NCI-H774 (cell line): ENCODE results near the gene USF2.

Experiments
- DNase-seq: peaks from one replicate; lab custom pipeline; 2025; lab: John Stamatoyannopoulos, UW

USF2 gene

DNA sequence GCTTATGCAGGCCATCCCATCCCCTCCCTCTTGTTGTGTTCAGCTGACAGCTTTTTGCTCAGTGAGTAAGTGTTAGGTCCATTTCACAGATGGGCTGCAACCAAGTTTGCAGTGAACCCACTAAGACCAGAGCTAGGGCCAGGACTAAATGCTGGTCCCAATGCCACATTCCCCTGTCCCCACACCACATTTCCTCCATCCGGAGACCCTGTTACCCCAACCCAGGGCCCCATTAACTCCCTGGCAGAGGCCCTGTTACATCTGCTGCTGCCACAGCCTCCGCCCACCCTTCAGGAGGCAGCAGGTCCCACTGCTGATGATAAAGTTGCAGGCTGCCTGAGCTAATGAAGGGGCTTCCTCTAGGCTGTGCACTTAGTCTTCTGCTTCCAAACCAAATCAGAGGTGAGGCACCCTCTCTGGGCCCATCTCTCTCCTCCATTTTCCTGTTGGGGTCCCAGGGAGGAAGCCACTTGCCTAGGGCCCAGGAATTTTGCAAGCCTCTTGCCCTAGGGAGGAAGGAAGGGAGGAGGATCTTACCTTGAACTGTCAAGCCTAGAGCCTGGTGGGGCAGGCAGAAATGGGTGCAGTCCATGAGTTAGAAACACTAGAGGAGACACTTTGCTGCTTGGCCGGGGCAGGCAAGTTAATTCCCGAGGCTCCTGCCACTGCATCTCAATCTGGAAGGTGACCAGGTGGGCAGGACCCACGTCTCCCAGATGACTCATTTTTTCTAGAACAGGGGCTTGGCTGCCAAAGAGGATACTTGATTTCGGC is 3.4 kb upstream of the USF2 start:
- DNase-seq: no peak

DNA sequence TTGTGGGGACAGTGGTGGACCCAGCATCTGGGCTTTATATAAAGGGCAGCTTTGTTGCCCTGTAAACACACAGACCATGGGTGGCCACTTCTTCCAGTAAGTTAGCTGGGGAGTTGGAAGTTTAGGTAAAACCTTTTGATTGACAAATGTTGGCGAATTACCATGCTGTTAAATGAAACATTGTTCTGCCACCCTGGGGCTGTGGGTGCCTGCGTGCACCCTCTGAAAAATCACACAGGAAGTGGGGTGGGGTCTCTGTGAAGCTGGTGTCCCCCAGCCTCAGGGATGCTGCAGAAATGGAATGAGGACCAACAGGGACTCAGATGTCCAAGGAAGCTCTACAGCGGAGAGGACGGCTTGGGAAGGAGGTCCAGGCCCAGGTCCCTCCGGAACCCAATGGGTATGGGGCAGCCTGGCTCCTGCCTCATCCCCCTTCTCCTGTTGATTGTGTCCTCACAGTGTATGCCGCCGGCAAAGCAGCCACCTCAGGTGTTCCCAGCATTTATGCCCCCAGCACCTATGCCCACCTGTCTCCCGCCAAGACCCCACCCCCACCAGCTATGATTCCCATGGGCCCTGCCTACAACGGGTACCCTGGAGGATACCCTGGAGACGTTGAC is 2.8 kb upstream of the USF2 start:
- no peak for DNase-seq

GRCh38 chr19:35266520-35267352 is 2.0 kb upstream of the USF2 start:
- no peak for DNase-seq

- DNase-seq: no peak
Measured at GRCh38 chr19:35267353-35267817, 1.4 kb upstream of the USF2 start.

- peak; percentile 69 for DNase-seq
Measured at GRCh38 chr19:35267818-35268535, 785 bp upstream of the USF2 start.

DNA sequence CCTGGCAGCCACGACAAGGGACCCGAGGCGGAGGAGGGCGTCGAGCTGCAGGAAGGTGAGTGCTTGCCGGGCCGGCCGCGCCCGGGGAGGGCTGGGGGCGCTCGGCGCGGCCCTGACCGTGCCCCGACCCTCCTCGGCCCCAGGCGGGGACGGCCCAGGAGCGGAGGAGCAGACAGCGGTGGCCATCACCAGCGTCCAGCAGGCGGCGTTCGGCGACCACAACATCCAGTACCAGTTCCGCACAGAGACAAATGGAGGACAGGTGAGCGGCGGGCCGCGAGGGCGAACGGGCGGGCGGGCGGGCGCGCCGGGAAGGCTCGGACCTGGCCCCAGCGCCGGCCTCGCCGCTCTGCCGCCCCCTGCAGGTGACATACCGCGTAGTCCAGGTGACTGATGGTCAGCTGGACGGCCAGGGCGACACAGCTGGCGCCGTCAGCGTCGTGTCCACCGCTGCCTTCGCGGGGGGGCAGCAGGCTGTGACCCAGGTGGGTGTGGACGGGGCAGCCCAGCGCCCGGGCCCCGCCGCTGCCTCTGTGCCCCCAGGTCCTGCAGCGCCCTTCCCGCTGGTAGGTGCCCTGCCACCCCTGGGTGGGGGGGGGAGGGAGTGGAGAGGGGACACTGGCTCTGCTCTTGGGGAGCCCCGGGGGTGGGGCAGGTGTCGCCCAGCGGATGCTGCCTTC is 816 bp downstream of the USF2 start:
- peak; percentile 70 for DNase-seq

DNA sequence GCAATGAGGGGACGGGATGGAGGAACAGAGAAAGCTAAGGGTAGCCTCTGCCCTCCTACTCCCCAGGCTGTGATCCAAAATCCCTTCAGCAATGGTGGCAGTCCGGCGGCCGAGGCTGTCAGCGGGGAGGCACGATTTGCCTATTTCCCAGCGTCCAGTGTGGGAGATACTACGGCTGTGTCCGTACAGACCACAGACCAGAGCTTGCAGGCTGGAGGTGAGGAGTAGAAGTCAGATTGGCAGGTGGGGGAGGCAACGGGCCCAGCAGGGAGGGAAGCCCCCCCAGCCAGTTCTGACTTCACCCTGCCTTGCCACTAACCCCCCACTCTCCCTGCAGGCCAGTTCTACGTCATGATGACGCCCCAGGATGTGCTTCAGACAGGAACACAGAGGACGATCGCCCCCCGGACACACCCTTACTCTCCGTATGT is 1.6 kb downstream of the USF2 start:
- DNase-seq: no peak

DNA sequence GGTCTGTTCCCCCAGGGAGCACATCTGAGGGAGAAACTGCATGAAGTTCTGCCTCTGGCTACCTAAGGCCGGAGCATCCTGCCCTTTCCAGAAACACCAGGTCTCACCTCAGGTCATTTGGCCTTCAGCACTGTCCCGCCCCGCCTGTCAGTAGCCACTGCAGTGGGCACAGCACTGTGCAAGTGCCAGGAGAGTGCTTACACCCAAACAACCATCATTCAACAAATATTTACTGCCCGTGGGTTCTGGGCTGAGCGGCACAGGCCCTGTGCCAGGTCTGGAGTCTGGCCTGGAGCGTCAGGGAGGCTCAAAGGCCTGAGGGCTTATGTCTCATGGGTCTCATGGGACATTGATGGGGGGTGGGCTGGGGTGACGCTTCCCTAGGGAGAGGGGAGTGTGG is 2.8 kb downstream of the USF2 start:
- no peak for DNase-seq

- DNase-seq: no peak
Measured at GRCh38 chr19:35272122-35272719, 3.5 kb downstream of the USF2 start.

- no peak for DNase-seq
Measured at GRCh38 chr19:35272954-35273649, 4.3 kb downstream of the USF2 start.

DNA sequence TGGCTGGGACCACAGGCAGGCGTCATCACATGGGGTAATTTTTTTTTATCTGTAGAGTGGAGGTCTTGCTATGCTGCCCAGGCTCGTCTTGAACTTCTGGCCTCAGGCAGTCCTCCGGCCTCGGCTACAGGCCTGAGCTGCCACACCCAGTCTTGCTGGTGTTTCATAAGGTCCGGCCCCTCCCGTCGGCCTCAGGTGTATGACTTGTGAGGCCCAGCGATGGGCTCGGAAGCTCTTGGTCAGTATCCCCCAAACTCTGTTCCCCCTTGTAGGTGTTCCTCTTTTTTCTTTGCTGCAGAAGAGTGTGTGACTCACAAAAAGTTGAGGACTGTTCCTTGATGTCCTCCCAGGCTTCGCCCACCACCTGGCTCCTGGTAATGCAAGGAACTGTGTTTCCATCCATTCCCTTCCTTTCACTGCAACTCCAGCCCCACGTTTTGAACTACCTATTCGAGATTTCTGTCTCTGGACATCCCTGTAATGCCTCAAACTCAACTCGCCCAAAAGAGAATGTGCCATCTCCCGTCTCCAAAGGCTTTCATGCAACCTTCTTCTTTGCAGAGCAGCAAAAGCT is 5.0 kb downstream of the USF2 start:
- DNase-seq: no peak

- no peak for DNase-seq
Measured at GRCh38 chr19:35274323-35274722, 5.6 kb downstream of the USF2 start.

GRCh38 chr19:35276706-35277281 is 8.0 kb downstream of the USF2 start:
- no peak for DNase-seq

DNA sequence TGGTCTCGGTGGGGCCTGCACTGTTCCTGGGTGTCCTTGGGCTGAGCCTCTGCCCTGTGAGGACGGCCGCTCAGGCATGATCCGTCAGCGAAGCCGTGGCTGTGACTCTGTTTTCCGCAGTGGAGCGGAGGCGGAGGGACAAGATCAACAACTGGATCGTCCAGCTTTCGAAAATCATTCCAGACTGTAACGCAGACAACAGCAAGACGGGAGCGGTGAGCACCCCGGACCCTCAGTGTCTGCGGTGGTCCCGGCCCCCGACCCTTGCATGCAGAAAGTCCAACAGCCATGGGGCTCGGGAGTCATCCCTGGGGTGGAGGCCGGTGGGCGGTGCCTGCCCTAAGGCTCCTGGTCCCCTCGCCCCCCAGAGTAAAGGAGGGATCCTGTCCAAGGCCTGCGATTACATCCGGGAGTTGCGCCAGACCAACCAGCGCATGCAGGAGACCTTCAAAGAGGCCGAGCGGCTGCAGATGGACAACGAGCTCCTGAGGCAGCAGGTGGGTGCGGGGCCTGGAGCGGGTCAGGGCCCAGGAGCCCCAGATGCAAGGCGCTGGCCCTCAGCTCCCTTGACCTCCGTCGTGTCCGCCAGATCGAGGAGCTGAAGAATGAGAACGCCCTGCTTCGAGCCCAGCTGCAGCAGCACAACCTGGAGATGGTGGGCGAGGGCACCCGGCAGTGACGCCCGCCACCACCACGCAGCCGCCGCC is 10.0 kb downstream of the USF2 start:
- no peak for DNase-seq

- DNase-seq: no peak
Measured at GRCh38 chr19:35279374-35279773, 10.6 kb downstream of the USF2 start.

DNA sequence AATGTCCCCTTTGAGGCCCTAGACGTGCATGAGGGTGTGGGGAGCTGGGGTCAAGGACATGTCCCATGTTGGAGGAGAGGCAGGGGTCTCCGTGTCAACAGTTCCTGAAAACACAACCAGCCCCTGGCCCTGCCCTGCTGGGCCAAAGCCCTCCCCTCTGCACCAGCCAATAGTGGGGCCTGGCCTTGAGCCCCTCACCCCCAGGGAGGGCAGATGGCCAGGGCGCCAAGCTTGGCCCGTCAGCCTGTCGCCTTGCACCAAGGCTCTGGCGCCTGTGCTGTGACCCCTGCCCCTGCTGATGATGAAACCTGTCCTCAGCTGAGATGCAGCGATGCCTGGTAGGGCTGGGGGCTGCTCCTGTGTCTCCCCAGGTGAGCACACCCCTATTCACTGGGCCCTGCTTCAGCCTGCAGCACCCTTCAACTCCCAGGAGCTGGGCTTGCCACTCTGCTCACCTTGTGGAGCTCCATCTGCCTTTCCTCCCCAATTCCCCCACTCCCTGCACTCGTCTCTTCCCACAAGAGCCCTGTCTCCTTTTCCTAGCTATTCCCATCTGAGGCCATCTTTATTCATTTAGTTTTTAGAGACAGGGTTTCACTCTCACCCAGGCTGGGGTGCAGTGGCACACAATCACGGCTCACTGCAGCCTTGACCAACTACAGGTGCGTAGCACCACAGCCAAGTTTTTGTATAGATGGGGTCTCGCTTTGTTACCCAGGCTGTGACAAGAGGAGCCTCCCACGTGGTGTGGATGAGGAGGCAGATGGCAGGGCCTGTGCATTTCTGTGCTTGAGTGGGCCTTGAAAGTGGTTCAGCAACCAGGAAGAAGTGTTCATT is 11.4 kb downstream of the USF2 start:
- DNase-seq: no peak

DNA sequence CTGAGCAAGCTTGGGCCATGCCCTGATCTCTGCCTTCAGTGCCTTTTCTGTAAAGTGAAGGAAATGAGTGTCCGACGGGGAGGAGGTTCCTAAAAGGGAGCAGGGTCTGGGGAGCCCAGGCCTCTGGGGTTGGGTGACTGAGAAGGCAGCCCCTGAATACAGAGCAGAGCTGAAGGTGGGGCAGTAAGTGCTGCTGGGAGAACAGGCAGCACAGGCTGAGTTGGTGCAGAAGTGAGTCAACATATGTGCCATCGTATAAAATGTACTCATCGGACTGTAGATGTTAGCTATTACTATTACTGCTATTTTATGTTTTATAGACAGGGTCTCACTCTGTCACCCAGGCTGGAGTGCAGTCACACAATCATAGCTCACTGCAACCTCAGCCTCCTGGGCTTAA is 12.5 kb downstream of the USF2 start:
- no peak for DNase-seq
